Neural progenitor cell (in vitro differentiated cells): ENCODE data around the gene SLC4A4.

ENCODE experiments used
- CTCF ChIP-seq: fragments of 200-600 bp; sonication (generic); IDR thresholded peaks from 2 replicates; pipeline ENCODE4 v1.5.1; 2017; ENCODE audit warnings: antibody characterized with exemption, mild to moderate bottlenecking
- EZH2 ChIP-seq: fragments of 200-600 bp; sonication (generic); IDR thresholded peaks from 2 replicates; pipeline ENCODE4 v1.6.1; 2017; ENCODE audit warnings: antibody characterized with exemption, mild to moderate bottlenecking, moderate library complexity
- EZH2phosphoT487 ChIP-seq: fragments of 200-600 bp; sonication (generic); IDR thresholded peaks from 2 replicates; pipeline ENCODE4 v1.6.1; 2017; ENCODE audit warnings: antibody characterized with exemption

- TF ChIP-seq CTCF (no peak), EZH2 (no peak), EZH2phosphoT487 (no peak)
Observed at GRCh38 chr4:71296945-71297344, 41.9 kb upstream of the SLC4A4 start.
